HFFc6 (cell line): ENCODE results near the gene IL11. TPM values are rescaled to one million over a fixed set of nuclear protein-coding genes. Genes with fewer than 3 reads are reported as not detected.
A peak's percentile ranks its signal among the peaks of the same experiment; 100 is the strongest.

Experiments used
- DNase-seq: peaks from one replicate; pipeline ENCODE4 v3.0.0-alpha.2; 2018
- H3K27ac Mint-ChIP-seq: 2 replicates; pipeline ENCODE4 v1.8.0; 2020; ENCODE audit warnings: mild to moderate bottlenecking, mixed read lengths
- H3K27me3 Mint-ChIP-seq: 2 replicates; pipeline ENCODE4 v1.8.0; 2021; ENCODE audit warnings: mild to moderate bottlenecking, moderate library complexity, mixed read lengths; ENCODE audit not compliant: insufficient read depth
- H3K36me3 Mint-ChIP-seq: 2 replicates; pipeline ENCODE4 v1.8.0; 2021; ENCODE audit warnings: low read depth, mixed read lengths
- H3K4me1 Mint-ChIP-seq: 2 replicates; pipeline ENCODE4 v1.8.0; 2020; ENCODE audit warnings: low read depth, mixed read lengths
- H3K4me3 Mint-ChIP-seq: 2 replicates; pipeline ENCODE4 v1.8.0; 2020; ENCODE audit warnings: mild to moderate bottlenecking, moderate library complexity, mixed read lengths
- H3K9me3 Mint-ChIP-seq: 2 replicates; pipeline ENCODE4 v1.8.0; 2020; ENCODE audit warnings: mild to moderate bottlenecking, mixed read lengths
- total RNA-seq, 6 experiments: library from RNA; stranded (reverse); fragmentation: NEBNext Ultra II Directional; extraction: Animal tissue kit (Norgen Biotek cat#: 25700); gene quantifications; 2 replicates in 1 of 6; 3 replicates in 5 of 6; pipeline ENCODE4 v1.2.3, GENCODE V29; 2021
- TF ChIP-seq, protein P1 (sequence below): fragments of 200-600 bp; sonication (generic); IDR thresholded peaks from 2 replicates; pipeline ENCODE4 v1.5.0; 2021; ENCODE audit warnings: antibody characterized with exemption, mild to moderate bottlenecking

The IL11 gene
- total RNA-seq, 6 experiments from 2014 or later: 22.2 to 43.4 (median 36.1) TPM

DNA sequence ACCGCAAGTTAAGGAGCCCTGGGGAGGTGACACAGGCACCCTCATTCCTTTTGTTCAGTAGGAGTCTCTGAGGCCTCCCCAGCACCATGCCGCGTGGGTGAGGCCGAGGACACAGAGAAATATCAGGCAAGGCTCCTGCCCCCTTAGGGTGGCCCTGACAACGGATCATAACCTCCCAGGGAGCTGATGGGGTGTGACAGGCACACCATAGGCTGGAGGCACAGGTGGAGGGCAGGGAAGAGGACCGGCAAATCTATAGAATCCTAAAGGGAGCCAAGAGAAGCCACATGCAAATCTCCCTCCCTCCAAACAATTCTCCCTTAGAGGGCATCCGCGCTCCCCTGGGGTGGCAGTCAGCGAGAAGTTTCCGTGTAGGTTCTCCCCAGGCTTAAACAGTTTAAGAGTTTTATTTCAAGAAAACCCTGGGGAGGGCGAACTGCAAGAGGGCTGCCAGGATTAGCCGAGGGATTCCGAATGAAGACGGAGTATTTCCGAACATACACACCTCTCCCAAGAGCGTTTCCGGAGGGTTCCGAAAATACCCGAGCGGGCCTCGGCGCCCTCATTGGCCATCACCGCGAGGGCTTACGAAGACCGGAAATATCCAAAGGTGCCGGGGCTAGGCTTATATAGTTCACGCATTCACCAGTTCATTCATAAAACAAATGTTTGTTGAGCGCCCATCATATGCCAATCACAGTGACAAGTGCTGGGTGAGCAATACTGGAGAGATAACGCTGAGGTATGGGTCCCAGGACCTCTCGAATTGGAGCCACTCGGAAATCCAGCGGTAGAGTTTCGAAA is 14.9 kb upstream of the IL11 start:
- Mint-ChIP-seq H3K36me3 (peaks cover 35% of the 10 kb centered on the region), H3K4me3 (peak overlapping the region; percentile 99), H3K27me3 (peaks cover 8% of the 10 kb centered on the region), H3K27ac (peak overlapping the region; percentile 95), H3K4me1 (peaks cover 32% of the 10 kb centered on the region), H3K9me3 (peaks cover 7% of the 10 kb centered on the region)
- DNase-seq: peak; percentile 93
- TF ChIP-seq, protein P1, sequence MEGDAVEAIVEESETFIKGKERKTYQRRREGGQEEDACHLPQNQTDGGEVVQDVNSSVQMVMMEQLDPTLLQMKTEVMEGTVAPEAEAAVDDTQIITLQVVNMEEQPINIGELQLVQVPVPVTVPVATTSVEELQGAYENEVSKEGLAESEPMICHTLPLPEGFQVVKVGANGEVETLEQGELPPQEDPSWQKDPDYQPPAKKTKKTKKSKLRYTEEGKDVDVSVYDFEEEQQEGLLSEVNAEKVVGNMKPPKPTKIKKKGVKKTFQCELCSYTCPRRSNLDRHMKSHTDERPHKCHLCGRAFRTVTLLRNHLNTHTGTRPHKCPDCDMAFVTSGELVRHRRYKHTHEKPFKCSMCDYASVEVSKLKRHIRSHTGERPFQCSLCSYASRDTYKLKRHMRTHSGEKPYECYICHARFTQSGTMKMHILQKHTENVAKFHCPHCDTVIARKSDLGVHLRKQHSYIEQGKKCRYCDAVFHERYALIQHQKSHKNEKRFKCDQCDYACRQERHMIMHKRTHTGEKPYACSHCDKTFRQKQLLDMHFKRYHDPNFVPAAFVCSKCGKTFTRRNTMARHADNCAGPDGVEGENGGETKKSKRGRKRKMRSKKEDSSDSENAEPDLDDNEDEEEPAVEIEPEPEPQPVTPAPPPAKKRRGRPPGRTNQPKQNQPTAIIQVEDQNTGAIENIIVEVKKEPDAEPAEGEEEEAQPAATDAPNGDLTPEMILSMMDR: no peak

DNA sequence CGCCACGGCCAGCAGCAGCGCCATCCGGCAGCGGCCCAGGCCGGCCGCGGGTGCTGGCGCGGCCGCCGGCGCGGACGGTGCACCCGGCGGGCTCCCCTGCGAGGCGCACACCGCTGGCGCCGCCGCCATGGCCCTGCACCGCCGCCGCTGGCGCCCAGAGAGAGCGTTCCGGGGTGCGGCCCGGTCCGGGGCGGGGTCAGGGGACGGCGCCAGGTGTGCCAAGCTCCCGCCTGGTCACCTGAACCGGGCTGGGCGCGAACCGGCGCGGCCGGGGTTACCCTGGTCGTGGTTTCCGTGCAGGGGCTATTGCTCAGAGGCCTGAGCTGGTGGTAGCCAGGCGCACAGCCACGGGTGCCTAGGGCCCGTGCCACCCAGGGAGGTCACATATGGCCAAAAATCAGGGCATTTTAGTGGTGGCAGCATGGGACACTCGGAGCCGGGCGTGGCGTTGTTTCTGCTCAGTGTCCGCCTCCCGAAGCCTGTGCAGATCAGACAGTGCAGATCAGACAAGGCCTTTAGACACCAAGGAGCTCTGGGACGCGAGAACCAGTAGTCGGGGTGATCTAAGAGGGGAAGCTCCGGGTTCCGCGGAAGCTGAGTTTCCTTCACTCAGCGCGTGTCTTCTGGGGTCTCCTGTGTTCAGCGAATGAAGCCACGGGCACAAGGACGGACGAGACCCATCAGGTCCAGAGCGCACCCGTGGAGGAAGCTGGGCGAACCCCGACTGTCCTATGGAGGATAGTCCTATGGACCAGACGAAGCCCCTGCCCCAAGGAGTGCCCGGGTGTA is 14.1 kb upstream of the IL11 start, which contains the start of gene TMEM238:
Gene TMEM238, minus strand, starts transcription at position 162 of the 789 bp plus-strand sequence. Its CDS starts 33 bp downstream, at position 129.
- H3K9me3 Mint-ChIP-seq: peaks cover 7% of the 10 kb centered on the region
- H3K27me3 Mint-ChIP-seq: peaks cover 8% of the 10 kb centered on the region
- peak within 1 kb of the TSS; percentile 99 for H3K4me3 Mint-ChIP-seq
- no peak for DNase-seq
- TF ChIP-seq, protein P1: no peak; the same call in 1 of the 2 replicates
- peaks cover 25% of the 10 kb centered on the region for H3K4me1 Mint-ChIP-seq
- peaks cover 29% of the 10 kb centered on the region for H3K36me3 Mint-ChIP-seq
- peak within 1 kb of the TSS; percentile 95 for H3K27ac Mint-ChIP-seq

DNA sequence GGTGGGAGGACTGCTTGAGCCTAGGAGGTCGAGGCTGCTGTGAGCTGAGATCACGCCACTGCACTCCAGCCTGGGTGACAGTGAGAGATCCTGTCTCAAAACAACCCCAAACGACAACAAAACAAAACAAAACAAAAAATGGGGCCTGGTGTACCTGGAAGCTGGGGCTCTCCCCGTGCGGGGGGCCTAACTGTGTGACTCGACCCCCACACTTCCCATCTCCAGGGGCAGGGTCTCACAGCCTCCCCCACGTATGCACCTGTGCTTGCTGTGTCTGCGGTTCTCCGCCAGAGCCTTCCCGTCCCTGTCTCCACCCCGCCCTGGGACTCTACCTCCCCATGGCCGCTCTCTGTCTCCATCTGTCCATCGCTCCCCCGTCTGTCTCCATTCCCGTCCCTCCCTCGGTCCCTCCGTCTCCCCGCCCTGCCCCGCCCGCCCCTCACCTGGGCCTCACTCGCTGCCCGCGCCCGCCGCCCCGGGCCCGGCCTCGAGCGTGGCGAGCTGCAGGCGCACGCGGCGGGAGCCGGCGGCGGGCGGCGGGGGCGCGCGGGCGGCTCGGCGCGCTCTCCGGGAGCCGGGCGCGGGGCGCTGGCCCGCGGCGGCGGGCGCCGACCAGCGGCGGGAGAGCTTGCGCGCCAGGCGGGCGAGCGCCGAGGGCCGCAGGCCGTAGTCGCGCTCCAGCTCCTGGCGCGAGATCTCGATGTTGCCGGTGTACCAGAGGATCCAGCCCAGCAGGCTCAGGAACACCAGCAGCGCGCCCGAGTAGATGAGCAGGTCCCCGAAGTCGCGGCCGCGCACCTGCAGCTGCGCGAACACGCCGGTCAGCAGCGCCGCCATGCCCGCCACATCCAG is 13.2 kb upstream of the IL11 start:
- H3K9me3 Mint-ChIP-seq: peaks cover 7% of the 10 kb centered on the region
- peak overlapping the region; percentile 74 for H3K4me3 Mint-ChIP-seq
- TF ChIP-seq, protein P1: peak; percentile 22; the same call in 1 of the 2 replicates
- peaks cover 27% of the 10 kb centered on the region for H3K36me3 Mint-ChIP-seq
- H3K27ac Mint-ChIP-seq: peak overlapping the region; percentile 43; the same call in 1 of the 2 replicates
- DNase-seq: peak; percentile 60
- peaks cover 21% of the 10 kb centered on the region for H3K4me1 Mint-ChIP-seq
- peaks cover 8% of the 10 kb centered on the region for H3K27me3 Mint-ChIP-seq

DNA sequence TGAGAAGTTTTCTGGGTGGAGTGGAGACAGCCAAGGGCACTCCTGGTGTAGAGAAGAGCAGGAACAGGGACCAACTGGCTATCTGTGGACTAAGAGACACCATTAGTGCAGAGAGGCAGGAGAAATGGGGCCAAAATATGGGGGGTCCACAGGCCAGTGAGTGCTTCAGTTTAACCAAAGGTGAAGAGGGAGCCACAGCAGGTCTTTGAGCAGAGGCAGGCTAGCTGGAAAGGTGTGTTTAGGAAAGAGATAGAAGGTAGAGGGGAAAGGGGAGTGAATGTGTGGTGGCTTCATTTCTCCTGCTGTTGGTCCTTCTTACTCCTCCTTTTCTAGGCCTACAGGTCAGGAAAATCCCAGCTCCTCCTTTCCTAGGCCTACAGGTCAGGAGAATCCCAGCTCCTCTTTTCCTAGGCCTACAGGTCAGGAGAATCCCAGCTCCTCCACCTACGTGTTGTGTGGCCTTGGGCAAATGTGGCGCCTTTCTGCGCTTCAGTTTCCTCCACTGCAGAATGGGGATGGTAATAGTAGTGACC is 12.3 kb upstream of the IL11 start:
- Mint-ChIP-seq H3K4me1 (peaks cover 12% of the 10 kb centered on the region), H3K27ac (no peak overlapping the region), H3K27me3 (peaks cover 8% of the 10 kb centered on the region), H3K9me3 (peaks cover 7% of the 10 kb centered on the region), H3K4me3 (peak overlapping the region; percentile 74), H3K36me3 (peaks cover 20% of the 10 kb centered on the region)
- no peak for DNase-seq
- TF ChIP-seq, protein P1: no peak

DNA sequence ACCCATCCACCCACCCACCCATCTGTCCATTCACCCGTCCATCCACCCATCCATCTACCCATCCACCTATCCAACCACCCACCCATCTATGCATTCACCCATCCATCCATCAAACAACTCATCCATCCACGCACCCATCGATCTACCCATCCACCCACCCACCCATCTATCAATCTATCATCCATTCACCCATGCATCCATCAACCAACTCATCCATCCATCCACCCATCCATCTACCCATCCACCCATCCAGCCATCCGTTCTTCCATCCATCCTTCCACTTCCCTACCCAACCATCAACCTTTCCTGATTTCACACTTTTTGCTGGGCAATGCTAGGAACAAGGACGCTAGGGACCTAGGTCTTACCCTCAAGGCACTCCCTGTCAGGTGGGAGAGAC is 11.8 kb upstream of the IL11 start:
- TF ChIP-seq, protein P1: no peak
- H3K4me1 Mint-ChIP-seq: peaks cover 8% of the 10 kb centered on the region
- peaks cover 8% of the 10 kb centered on the region for H3K27me3 Mint-ChIP-seq
- peaks cover 14% of the 10 kb centered on the region for H3K36me3 Mint-ChIP-seq
- no peak overlapping the region for H3K4me3 Mint-ChIP-seq
- DNase-seq: no peak
- H3K9me3 Mint-ChIP-seq: peaks cover 7% of the 10 kb centered on the region
- H3K27ac Mint-ChIP-seq: no peak overlapping the region
